ENCODE measurements around the gene TBCD.

- no peak for TF ChIP-seq CTCF (IDR thresholded peaks at IDR 0.05)
- no peak for TF ChIP-seq POLR2A (IDR thresholded peaks at IDR 0.05)
Observed at GRCh38 chr17:82863941-82864712, 112.3 kb downstream of the TBCD start.
